Uterus (tissue), 2 donors: ENCODE measurements around the gene TMEM63B.

ENCODE experiments used
- POLR2A ChIP-seq, 2 donors: fragments of 450-650 bp; IDR thresholded peaks; one replicate each; pipeline ENCODE4 v1.6.1; 2016; ENCODE audit warnings: antibody characterized with exemption in 2 of 2, mild to moderate bottlenecking in 1 of 2, moderate library complexity in 1 of 2
- TF ChIP-seq, protein P1 (sequence below), 4 experiments: fragments of 200-600 bp in 2 of 4; fragments of 450-650 bp in 2 of 4; sonication (generic) in 2 of 4; IDR thresholded peaks; one replicate each; pipeline ENCODE4 v1.5.1; 2016 to 2019; ENCODE audit warnings: antibody characterized with exemption in 4 of 4, mild to moderate bottlenecking in 2 of 4, moderate library complexity in 1 of 4

DNA sequence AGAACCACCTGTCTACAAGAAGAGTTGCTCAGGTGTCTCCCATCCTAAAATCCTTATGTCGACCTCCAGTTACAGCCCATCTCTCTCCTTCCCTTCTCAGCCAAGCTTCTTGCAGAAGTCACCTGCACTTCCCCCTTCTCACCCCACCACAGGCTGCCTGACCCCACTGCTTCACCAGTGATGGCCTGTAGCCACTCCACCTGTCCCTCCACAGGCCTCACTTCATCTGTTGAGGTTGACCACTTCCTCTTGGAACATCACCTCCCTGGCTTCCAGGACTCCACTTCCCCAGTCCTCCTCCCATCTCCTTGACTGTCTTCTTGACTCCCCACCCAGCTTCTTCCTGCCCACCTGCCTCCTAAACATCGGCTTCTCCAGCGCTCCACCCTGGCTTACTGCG, 25.5 kb upstream of the TMEM63B start:
- TF ChIP-seq, protein P1, sequence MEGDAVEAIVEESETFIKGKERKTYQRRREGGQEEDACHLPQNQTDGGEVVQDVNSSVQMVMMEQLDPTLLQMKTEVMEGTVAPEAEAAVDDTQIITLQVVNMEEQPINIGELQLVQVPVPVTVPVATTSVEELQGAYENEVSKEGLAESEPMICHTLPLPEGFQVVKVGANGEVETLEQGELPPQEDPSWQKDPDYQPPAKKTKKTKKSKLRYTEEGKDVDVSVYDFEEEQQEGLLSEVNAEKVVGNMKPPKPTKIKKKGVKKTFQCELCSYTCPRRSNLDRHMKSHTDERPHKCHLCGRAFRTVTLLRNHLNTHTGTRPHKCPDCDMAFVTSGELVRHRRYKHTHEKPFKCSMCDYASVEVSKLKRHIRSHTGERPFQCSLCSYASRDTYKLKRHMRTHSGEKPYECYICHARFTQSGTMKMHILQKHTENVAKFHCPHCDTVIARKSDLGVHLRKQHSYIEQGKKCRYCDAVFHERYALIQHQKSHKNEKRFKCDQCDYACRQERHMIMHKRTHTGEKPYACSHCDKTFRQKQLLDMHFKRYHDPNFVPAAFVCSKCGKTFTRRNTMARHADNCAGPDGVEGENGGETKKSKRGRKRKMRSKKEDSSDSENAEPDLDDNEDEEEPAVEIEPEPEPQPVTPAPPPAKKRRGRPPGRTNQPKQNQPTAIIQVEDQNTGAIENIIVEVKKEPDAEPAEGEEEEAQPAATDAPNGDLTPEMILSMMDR (IDR thresholded peaks at IDR 0.05): no peak
- TF ChIP-seq POLR2A (IDR thresholded peaks at IDR 0.05): no peak
